Nucleus accumbens (tissue), 56 donors: ENCODE results near the gene PEX16.

Experiments used
- DNase-seq, 56 donors: peaks; one replicate each; lab custom pipeline; 2025; lab: John Stamatoyannopoulos, UW

Gene PEX16

DNA sequence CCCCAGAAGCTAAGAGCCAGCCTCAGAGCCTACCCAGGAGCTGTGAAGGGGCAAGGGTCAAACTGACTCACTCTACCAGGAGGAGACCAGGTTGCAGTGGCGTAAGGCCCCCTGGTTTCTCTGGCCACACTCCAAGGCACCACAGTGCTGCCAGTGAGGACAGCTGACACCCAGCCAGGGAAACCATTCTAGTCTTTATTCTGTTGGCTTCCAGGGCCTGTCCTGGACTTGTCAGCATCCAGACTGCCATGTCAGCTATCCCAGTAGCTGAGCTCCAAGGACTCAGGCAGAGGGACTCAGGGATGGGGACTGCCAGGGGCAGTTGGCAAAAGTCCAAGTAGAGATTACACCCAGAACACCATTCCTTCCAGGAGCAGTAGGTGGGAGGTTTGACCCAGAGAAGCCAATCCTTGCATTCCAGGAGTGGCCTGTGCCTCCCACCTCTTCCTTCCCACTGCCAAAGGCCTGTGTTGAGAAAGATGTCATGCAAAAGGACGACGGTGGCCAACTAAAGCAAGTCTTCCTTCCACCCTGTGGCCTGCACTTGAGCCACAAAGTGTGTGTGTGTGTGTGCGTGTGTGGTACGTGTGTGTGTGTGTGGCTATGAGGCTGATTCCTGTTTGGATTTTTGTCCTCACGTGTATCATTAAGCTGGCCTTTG, 35.8 kb downstream of the PEX16 start:
- no peak for DNase-seq

GRCh38 chr11:45880772-45881570, 36.7 kb downstream of the PEX16 start:
- DNase-seq: no peak

DNA sequence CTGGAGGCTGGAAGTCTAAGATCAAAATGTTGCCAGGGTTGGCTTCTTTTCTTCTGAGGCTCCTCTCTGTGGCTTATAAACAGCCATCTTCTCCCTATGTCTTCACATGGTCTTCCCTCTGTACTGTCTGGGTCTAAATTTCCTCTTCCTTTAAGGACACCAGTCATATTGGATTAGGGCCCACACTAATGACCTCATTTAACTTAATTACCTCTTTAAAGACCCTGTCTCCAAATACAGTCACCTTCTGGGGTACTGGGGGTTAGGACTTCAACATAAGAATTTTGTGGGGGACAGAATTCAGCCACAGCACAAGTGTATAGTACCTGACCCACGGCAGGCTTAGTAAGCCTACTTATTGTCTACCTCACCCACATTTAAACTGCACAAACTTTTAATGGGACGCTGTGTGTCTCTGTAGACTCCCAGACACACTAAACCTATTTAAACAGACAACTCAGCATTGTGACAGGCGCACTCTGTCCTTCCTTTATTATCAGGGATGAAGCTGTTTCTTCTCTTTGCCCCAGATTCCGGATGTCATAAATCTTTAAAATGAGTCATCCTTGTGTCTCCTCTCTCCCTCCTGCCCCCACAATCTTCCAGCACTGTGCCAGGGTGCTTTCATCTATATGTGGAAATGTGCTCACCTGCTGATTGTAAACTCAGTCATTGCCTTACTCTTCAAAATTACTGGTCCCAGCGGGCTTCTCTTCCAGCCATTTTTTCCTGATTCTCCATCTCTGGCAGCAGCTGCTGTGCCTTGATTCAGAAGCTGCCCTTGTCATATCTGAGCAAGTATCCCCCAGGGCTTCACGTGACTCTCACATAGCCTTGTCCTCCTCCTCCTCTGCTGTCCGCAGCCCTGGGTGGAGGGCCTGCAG, 37.6 kb downstream of the PEX16 start:
- peak in 22 of 56 donors; percentile 15 to 72 (median 36) for DNase-seq

GRCh38 chr11:45877845-45878244, 39.8 kb downstream of the PEX16 start:
- no peak for DNase-seq

GRCh38 chr11:45877221-45877620, 40.5 kb downstream of the PEX16 start:
- no peak for DNase-seq

DNA sequence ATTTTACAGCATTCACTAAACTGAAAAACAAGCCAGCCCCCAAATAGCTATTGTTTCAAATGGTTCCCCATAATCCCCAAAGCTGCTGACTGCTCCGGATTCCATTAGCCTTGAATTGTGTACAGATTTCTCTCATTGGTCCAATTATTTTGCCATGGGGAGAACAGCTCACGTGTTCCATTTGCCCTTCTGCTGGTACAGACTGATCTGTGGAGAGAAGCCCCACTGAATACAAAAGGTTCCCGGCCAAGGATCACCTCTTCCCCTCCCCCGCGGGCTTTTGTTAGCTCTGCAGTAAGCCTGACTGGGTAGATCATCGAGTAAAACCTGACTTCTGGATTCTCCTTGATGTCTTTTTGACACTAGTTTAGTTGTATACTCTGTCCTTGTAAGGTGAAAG, 41.3 kb downstream of the PEX16 start:
- no peak for DNase-seq

GRCh38 chr11:45872651-45873356, 44.9 kb downstream of the PEX16 start:
- peak in 46 of 56 donors; percentile 9 to 78 (median 52) for DNase-seq

GRCh38 chr11:45871638-45872037, 46.0 kb downstream of the PEX16 start:
- no peak for DNase-seq

DNA sequence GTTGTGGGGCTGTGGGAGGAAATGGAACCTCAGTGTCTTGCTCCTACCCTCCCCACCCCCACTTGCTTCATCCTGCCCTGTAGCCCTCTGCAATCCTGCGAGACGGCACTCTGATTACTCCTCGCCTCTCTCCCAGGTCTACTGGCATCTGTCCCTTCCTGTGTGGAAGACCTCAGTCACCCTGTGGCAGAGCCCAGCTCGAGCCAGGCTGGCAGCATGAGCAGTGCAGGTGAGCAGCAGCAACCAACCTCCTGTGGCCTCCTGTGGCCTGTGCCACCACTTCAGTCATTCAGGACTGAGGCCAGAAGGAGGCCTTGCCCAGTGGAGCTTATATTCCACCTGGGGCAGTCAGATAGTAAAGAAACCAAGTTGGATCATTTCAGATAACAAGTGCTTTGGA, 47.0 kb downstream of the PEX16 start:
- no peak for DNase-seq

- no peak for DNase-seq
Observed at GRCh38 chr11:45869551-45869950, 48.1 kb downstream of the PEX16 start.

- no peak for DNase-seq
Observed at GRCh38 chr11:45864041-45864440, 53.6 kb downstream of the PEX16 start.

- peak in 4 of 56 donors; percentile 10 to 38 (median 24) for DNase-seq
Observed at GRCh38 chr11:45860764-45861510, 56.7 kb downstream of the PEX16 start.

DNA sequence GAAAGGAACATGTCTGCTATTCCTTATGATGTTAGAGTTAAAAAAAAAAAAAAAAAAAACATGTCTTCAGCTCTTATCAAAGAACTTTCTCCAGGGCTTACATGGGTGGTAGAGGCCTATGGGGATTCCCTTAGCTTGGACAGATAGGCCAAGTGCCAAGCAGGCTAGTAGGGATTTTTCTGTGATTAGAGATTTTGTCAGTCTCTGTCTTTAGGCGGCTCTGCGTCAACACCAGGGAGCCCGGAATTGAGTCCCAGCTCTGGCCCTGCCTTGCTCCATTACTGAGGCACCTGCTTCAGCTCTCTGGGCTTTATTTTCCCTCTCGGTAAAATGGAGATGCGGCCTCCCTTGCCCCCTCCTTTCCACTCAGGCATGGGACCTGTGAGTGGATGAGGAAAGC, 57.3 kb downstream of the PEX16 start:
- no peak for DNase-seq
